K562 (cell line): ENCODE data around the gene METTL8. TPM values are rescaled to one million over a fixed set of nuclear protein-coding genes. Genes with fewer than 3 reads are reported as not detected.
"Not testable (repeated sequence)": the region's sequence is repeated elsewhere in the genome, so short reads cannot be mapped to it uniquely, and the experiment has no call there.

Experiments used
- ATAC-seq: fragments of 200-7000 bp; cut with Tn5 transposase; 3 replicates; pipeline ENCODE4 v1.9.1; 2020; ENCODE audit warnings: moderate library complexity
- BruUV-seq: library from RNA; stranded (reverse); fragments of 400-500 nt; replicated peaks from 2 replicates; lab custom pipeline; 2021; lab: Mats Ljungman, UMichigan
- CTCF ChIA-PET: fragments of 300-600 bp; formaldehyde crosslinking; extraction: SDS; loops from one replicate; lab custom pipeline; 2021; ENCODE audit warnings: low intra/inter-chr PET ratio; lab: Yijun Ruan, JAX
- POLR2A ChIA-PET: fragments of 300-600, 350-650 bp; sonication (Branson Sonifier 250); formaldehyde crosslinking; extraction: SDS; loops from one replicate; lab custom pipeline; 2021; ENCODE audit warnings: antibody characterized with exemption, inconsistent platforms; lab: Yijun Ruan, JAX
- DNase-seq, 4 experiments: peaks; one replicate each; pipeline versions ENCODE4 v3.0.0 to v3.0.0-alpha.2; 2011 to 2018; ENCODE audit warnings: low spot score in 3 of 4, mixed read lengths in 3 of 4; ENCODE audit errors: extremely low read depth in 1 of 4
- FAIRE-seq: peaks from 2 replicates; lab custom pipeline; 2011; peaks lifted over from hg19 to GRCh38; lab: Jason Lieb, UNC
- H2AFZ ChIP-seq: 2 replicates; pipeline ENCODE4 v1.6.0; 2011; ENCODE audit warnings: low read depth, low read length, control low read depth, inconsistent platforms
- H3K27ac ChIP-seq: fragments of 200-600 bp; 3 replicates; pipeline ENCODE4 v1.8.0; 2011; ENCODE audit warnings: low read depth, mild to moderate bottlenecking, control low read depth, inconsistent platforms, low read length, moderate library complexity, mixed read lengths; ENCODE audit errors: extremely low read depth
- H3K27me3 ChIP-seq, 2 experiments: fragments of 300-600 bp in 1 of 2; 2 replicates in 1 of 2; 3 replicates in 1 of 2; pipeline versions ENCODE4 v1.6.0 to v1.8.0; 2011; ENCODE audit warnings: inconsistent platforms in 2 of 2, low read length in 2 of 2, mild to moderate bottlenecking in 1 of 2, mixed read lengths in 1 of 2, moderate library complexity in 1 of 2; ENCODE audit not compliant: control insufficient read depth in 2 of 2, insufficient read depth in 2 of 2
- H3K36me3 ChIP-seq: fragments of 300-600 bp; 3 replicates; pipeline ENCODE4 v1.8.0; 2011; ENCODE audit warnings: mild to moderate bottlenecking, low read length, inconsistent platforms; ENCODE audit not compliant: control insufficient read depth, insufficient read depth
- H3K4me1 ChIP-seq, 2 experiments: fragments of 200-600 bp in 1 of 2; replicated peaks in 1 of 2; 2 replicates in 1 of 2; 3 replicates in 1 of 2; pipeline versions ENCODE4 v1.5.1 to v1.8.0; 2011; ENCODE audit warnings: inconsistent platforms in 2 of 2, low read length in 2 of 2, mild to moderate bottlenecking in 1 of 2, mixed read lengths in 1 of 2, moderate library complexity in 1 of 2; ENCODE audit not compliant: control insufficient read depth in 2 of 2, insufficient read depth in 2 of 2
- H3K4me2 ChIP-seq: 2 replicates; pipeline ENCODE4 v1.6.1; 2011; ENCODE audit warnings: low read length, control low read depth, inconsistent platforms, mixed read lengths; ENCODE audit not compliant: insufficient read depth
- H3K4me3 ChIP-seq: fragments of 200-600 bp; sonication (generic), shearing (Covaris generic); 2 replicates; pipeline ENCODE4 v1.5.1; 2016; ENCODE audit warnings: control low read depth, inconsistent platforms
- H3K79me2 ChIP-seq: fragments of 200-600 bp; 3 replicates; pipeline ENCODE4 v1.8.0; 2011; ENCODE audit warnings: low read length, inconsistent platforms; ENCODE audit not compliant: control insufficient read depth, insufficient read depth
- H3K9ac ChIP-seq, 2 experiments: 2 replicates each; pipeline versions ENCODE4 v1.6.0 to v1.6.1; 2011; ENCODE audit warnings: low read depth in 2 of 2, low read length in 2 of 2, control low read depth in 1 of 2, inconsistent platforms in 1 of 2, mild to moderate bottlenecking in 1 of 2, mixed read lengths in 1 of 2; ENCODE audit not compliant: insufficient read depth in 1 of 2
- H3K9me1 ChIP-seq: one replicate; pipeline ENCODE4 v1.6.0; 2011; ENCODE audit warnings: inconsistent platforms, mild to moderate bottlenecking, low read length, moderate library complexity; ENCODE audit not compliant: control insufficient read depth, insufficient read depth
- H3K9me3 ChIP-seq: replicated peaks from 2 replicates; pipeline ENCODE4 v1.5.1; 2011; ENCODE audit warnings: low read depth, low read length, inconsistent platforms; ENCODE audit not compliant: control insufficient read depth, insufficient read depth
- H4K20me1 ChIP-seq: replicated peaks from 2 replicates; pipeline ENCODE4 v1.6.1; 2011; ENCODE audit warnings: low read length, inconsistent platforms, mixed read lengths; ENCODE audit not compliant: control insufficient read depth, insufficient read depth
- ELK3 ChIP-seq: fragments of 450-650 bp; formaldehyde crosslinking; IDR thresholded peaks from 2 replicates; pipeline ENCODE4 v1.4.0; 2020; ENCODE audit warnings: mild to moderate bottlenecking
- KDM5B ChIP-seq: fragments of 200-600 bp; sonication (generic); IDR thresholded peaks from 2 replicates; pipeline ENCODE4 v1.6.1; 2012; ENCODE audit warnings: low read depth, mild to moderate bottlenecking, moderate library complexity, low read length, control low read depth, inconsistent platforms; ENCODE audit not compliant: insufficient replicate concordance
- MBD1 ChIP-seq: fragments of 250-450 bp; sonication (Bioruptor Pico); IDR thresholded peaks from 2 replicates; pipeline ENCODE4 v1.8.0; 2022; ENCODE audit warnings: inconsistent platforms
- RB1 ChIP-seq: fragments of 450-650 bp; IDR thresholded peaks from 2 replicates; pipeline ENCODE4 v1.6.1; 2017; ENCODE audit warnings: low read depth, mild to moderate bottlenecking
- TEAD2 ChIP-seq: fragments of 450-650 bp; IDR thresholded peaks from 2 replicates; pipeline ENCODE4 v1.6.1; 2016; ENCODE audit warnings: missing genetic modification characterization, control low read depth, missing compliant biosample characterization
- ZFP91 ChIP-seq: sonication (generic); formaldehyde crosslinking; IDR thresholded peaks from 2 replicates; pipeline ENCODE4 v1.8.0; 2022; ENCODE audit warnings: mild to moderate bottlenecking, missing genetic modification reagents
- ZNF12 ChIP-seq: sonication (generic); formaldehyde crosslinking; IDR thresholded peaks from 2 replicates; pipeline ENCODE4 v1.4.0; 2020; ENCODE audit warnings: mild to moderate bottlenecking, missing genetic modification reagents
- WGBS: fragments of 100-300 bp; shearing (Covaris generic); methylation state at CpG from one replicate; pipeline ENCODE4 v1.1.6; 2016; ENCODE audit warnings: low coverage, mixed read lengths; ENCODE audit not compliant: insufficient coverage; ENCODE audit errors: missing lambda C conversion rate; 5-methylcytosine and 5-hydroxymethylcytosine counted together
- in situ Hi-C: fragments of 300-500 bp; cut with MboI; formaldehyde crosslinking; loops from 4 replicates; pipeline ENCODE4 v1.15.0; 2018; ENCODE audit warnings: inconsistent platforms, mixed read lengths
- intact Hi-C: fragments of 100-400 bp; cut with micrococcal nuclease; formaldehyde crosslinking; loops from 2 replicates; pipeline ENCODE4 v1.14.2; 2022
- polyA plus RNA-seq, 8 experiments: library from polyadenylated mRNA; depleted of rRNA in 4 of 8; stranded (reverse) in 5 of 8; unstranded in 3 of 8; fragments of >200 nt; fragmentation: Nextera tagmentation in 2 of 8; fragmentation: Illumina TruSeq in 1 of 8; extraction: Ambion mirVana in 2 of 8; extraction: Trizol in 1 of 8; gene quantifications; 2 replicates each; pipeline versions ENCODE4 v1.2.1 to v1.2.3, GENCODE V29; 2011 to 2014; ENCODE audit warnings: inconsistent platforms in 1 of 8, missing spikeins in 1 of 8
- total RNA-seq, 7 experiments: library from RNA; depleted of rRNA in 6 of 7; stranded (reverse); fragments of >200 nt in 6 of 7; fragmentation: Illumina TruSeq in 2 of 7; extraction: Trizol in 2 of 7; gene quantifications; 2 replicates each; pipeline versions ENCODE4 v1.2.1 to v1.2.3, GENCODE V29; 2011 to 2021; ENCODE audit warnings: low replicate concordance in 1 of 7

Gene METTL8
- total and polyA plus RNA-seq, 9 of the 15 experiments (the other 6 are each of a cell fraction or from before 2014, with no cell fraction given): 12.9 to 52.6 (median 33.7) TPM

- no peak for FAIRE-seq
- Histone ChIP-seq H4K20me1 (no peaks in the 10 kb centered on the region), H3K9ac (no peak overlapping the region), H3K4me1 (0 out of 5 replicates have a peak, but pooled peaks cover 0 to 2% of the 10 kb centered on the region in 2 experiments), H3K36me3 (peaks cover 7% of the 10 kb centered on the region; the same call in 1 of the 3 replicates), H3K9me3 (no peaks in the 10 kb centered on the region; the same call in 1 of the 2 replicates), H3K27ac (no peak overlapping the region), H3K9me1 (no peaks in the 10 kb centered on the region)
- intact Hi-C loops: no loop called here
- TF ChIP-seq TEAD2 (tag): no peak
- TF ChIP-seq ELK3 (CRISPR knock-in tag): no peak
- no peak for TF ChIP-seq ZNF12 (CRISPR knock-in tag)
- TF ChIP-seq KDM5B: no peak
- no peak for TF ChIP-seq RB1
- no peak for TF ChIP-seq MBD1
- no peak for TF ChIP-seq ZFP91 (CRISPR knock-in tag)
- TF ChIP-seq, all 486 proteins: peak for 0
- 81% methylated on average over 3 of the region's 3 CpGs for WGBS
- ATAC-seq (no peak), DNase-seq (no peak)
- CTCF ChIA-PET: no interaction called here
- no peaks in the 10 kb centered on the region for H3K79me2 ChIP-seq
- H3K4me3 ChIP-seq: no peak overlapping the region
- no TSS peak for BruUV-seq
- H2AFZ ChIP-seq: no peak overlapping the region
- in situ Hi-C loops: no loop called here
- no peak overlapping the region for H3K4me2 ChIP-seq
- H3K27me3 ChIP-seq: no peaks in the 10 kb centered on the region
- POLR2A ChIA-PET: interaction anchor here (1.0 to 1.3 kb wide), 4 partner anchors 11 to 79 kb away, joined by 4 to 6 read pairs (median 4); no protein-coding TSS in a partner anchor
These were observed 118.0 kb downstream of the METTL8 start for GRCh38 chr2:171315781-171316180.

DNA sequence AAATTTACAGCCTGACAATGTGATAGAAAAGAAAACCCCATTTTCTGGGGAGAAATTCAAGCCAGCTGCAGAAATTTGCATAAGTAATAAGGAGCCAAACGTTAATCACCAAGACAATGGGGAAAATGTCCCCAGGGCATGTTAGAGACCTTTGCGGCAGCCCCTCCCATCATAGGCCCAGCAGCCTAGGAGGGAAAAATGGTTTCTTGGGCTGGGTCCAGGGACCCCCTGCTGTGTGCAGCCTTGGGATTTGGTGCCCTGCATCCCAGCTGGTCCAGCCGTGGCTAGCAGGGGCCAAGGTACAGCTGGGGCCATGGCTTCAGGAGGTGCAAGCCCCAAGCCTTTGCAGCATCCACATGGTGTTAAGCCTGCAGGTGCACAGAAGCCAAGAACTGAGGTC lies 121.6 kb downstream of the METTL8 start:
- H3K9me3 ChIP-seq, H3K9ac ChIP-seq, in situ Hi-C loops, H3K27me3 ChIP-seq, H3K4me2 ChIP-seq, ATAC-seq, H3K36me3 ChIP-seq, H4K20me1 ChIP-seq, H3K79me2 ChIP-seq, BruUV-seq, DNase-seq, H3K4me3 ChIP-seq, H2AFZ ChIP-seq, H3K4me1 ChIP-seq, intact Hi-C loops, FAIRE-seq, POLR2A ChIA-PET, H3K27ac ChIP-seq, CTCF ChIA-PET, H3K9me1 ChIP-seq: not testable (repeated sequence)
- 85% methylated on average over 3 of the region's 3 CpGs for WGBS
